AG04450 (cell line): ENCODE data around the gene RAPSN. TPM values are rescaled to one million over a fixed set of nuclear protein-coding genes. Genes with fewer than 3 reads are reported as not detected.

Source experiments
- CTCF ChIA-PET: fragments of 300-600, 350-600 bp; formaldehyde crosslinking; extraction: SDS; loops from one replicate; lab custom pipeline; 2022; ENCODE audit warnings: antibody characterized with exemption, inconsistent platforms; lab: Charles Lee
- POLR2A ChIA-PET: fragments of 350-600 bp; formaldehyde crosslinking; extraction: SDS; loops from one replicate; lab custom pipeline; 2021; ENCODE audit warnings: antibody characterized with exemption, inconsistent platforms; lab: Yijun Ruan, JAX
- DNase-seq: peaks from one replicate; pipeline ENCODE4 v3.0.0-alpha.2; 2011; ENCODE audit warnings: low read depth, low spot score
- H3K27ac ChIP-seq: one replicate; pipeline ENCODE4 v1.5.1; 2012; ENCODE audit warnings: low read depth, low read length, control low read depth
- H3K27me3 ChIP-seq: one replicate; pipeline ENCODE4 v1.6.0; 2012; ENCODE audit warnings: low read length; ENCODE audit not compliant: control insufficient read depth, insufficient read depth
- H3K4me3 ChIP-seq: 2 replicates; pipeline ENCODE4 v1.5.1; 2011; ENCODE audit warnings: mild to moderate bottlenecking, low read depth, low read length, control low read depth
- H3K9me3 ChIP-seq: 2 replicates; pipeline ENCODE4 v1.5.1; 2012; ENCODE audit warnings: low read length; ENCODE audit not compliant: control insufficient read depth, insufficient read depth
- polyA plus RNA-seq: library from polyadenylated mRNA; depleted of rRNA; stranded (reverse); fragments of >200 nt; gene quantifications from 2 replicates; pipeline ENCODE4 v1.2.3, GENCODE V29; 2011
- TF ChIP-seq, protein P1 (sequence below): IDR thresholded peaks from 2 replicates; pipeline ENCODE4 v1.5.1; 2011; ENCODE audit warnings: low read depth, low read length, control low read depth, inconsistent platforms

RAPSN gene
- polyA plus RNA-seq, 1 experiment = not detected

- DNase-seq = peak; percentile 87
- Histone ChIP-seq H3K27ac (peak within 1 kb of the TSS; percentile 89), H3K27me3 (no peaks in the 10 kb centered on the region), H3K9me3 (no peaks in the 10 kb centered on the region; the same call in 1 of the 2 replicates), H3K4me3 (peak within 1 kb of the TSS; percentile 94)
- ChIA-PET POLR2A (interaction anchor here (1.0 to 2.0 kb wide), 5 partner anchors 10 to 27 kb away, joined by 4 to 22 read pairs (median 7); partner anchors contain the start of gene SLC39A13), CTCF (interaction anchor here (0.7 to 1.7 kb wide), 3 partner anchors 14 to 127 kb away, joined by 4 to 7 read pairs (median 6); partner anchors contain the start of gene CELF1)
- TF ChIP-seq, protein P1, sequence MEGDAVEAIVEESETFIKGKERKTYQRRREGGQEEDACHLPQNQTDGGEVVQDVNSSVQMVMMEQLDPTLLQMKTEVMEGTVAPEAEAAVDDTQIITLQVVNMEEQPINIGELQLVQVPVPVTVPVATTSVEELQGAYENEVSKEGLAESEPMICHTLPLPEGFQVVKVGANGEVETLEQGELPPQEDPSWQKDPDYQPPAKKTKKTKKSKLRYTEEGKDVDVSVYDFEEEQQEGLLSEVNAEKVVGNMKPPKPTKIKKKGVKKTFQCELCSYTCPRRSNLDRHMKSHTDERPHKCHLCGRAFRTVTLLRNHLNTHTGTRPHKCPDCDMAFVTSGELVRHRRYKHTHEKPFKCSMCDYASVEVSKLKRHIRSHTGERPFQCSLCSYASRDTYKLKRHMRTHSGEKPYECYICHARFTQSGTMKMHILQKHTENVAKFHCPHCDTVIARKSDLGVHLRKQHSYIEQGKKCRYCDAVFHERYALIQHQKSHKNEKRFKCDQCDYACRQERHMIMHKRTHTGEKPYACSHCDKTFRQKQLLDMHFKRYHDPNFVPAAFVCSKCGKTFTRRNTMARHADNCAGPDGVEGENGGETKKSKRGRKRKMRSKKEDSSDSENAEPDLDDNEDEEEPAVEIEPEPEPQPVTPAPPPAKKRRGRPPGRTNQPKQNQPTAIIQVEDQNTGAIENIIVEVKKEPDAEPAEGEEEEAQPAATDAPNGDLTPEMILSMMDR = no peak
Observed at GRCh38 chr11:47426062-47426956, 22.6 kb downstream of the RAPSN start, which contains the start of gene PSMC3. TSS of gene PSMC3 (minus strand) at chr11:47426439. CDS start at chr11:47426279, 160 bp downstream.

- CTCF ChIA-PET = interaction anchor here (0.9 to 2.1 kb wide), 3 partner anchors 13 to 52 kb away, joined by 3 to 8 read pairs (median 7); no protein-coding TSS in a partner anchor
- DNase-seq = no peak
- POLR2A ChIA-PET = interaction anchor here (0.7 to 2.0 kb wide), 5 partner anchors 9 to 260 kb away, joined by 4 to 22 read pairs (median 7); partner anchors contain the start of gene SLC39A13
- no peaks in the 10 kb centered on the region for H3K27me3 ChIP-seq
- no peaks in the 10 kb centered on the region; the same call in 1 of the 2 replicates for H3K9me3 ChIP-seq
- peak overlapping the region; percentile 89 for H3K27ac ChIP-seq
- H3K4me3 ChIP-seq = peak overlapping the region; percentile 94
- TF ChIP-seq, protein P1 = no peak
Observed at GRCh38 chr11:47425611-47426010, 23.3 kb downstream of the RAPSN start.

DNA sequence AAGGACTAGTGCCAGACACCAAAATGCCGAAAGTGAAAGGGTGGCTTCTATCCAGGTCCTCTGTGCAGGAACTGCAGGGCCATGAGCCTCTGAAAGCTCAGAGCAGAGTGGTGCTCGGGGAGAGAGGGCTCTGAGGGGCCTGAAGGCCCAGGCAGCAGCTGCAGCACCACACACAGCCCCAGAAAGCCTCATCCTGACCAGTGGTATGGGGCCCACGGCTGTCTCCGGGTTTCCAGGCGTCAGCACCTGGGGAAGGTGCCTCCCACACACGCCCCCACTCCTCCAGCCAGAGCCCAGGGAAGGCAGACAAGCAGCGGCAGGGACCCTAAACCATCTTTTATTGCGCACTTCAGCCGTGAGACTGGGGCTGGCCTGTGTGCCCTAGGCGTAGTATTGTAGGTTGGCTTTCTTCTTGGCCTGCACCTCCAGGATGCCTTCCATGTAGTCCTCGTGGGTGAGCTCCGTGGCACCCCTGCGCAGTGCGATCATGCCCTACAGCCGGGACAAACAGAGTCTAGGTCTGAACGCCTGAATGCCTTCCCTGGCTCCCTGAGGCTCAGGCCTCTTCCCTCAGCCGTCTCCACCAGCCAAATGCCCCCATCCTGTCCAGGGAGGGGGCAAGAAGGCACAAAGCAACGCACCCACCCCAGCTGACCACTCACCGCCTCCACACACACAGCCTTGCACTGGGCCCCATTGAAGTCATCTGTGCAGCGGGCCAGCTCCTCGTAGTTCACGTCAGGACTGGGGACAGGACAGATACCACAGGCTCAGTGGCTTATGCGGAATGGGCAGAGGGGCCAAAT is 30.3 kb downstream of the RAPSN start:
- Histone ChIP-seq H3K27me3 (no peaks in the 10 kb centered on the region), H3K4me3 (no peak overlapping the region), H3K9me3 (no peaks in the 10 kb centered on the region), H3K27ac (peak overlapping the region; percentile 39)
- TF ChIP-seq, protein P1 = no peak
- CTCF ChIA-PET = interaction anchor here (1.1 kb wide), 1 partner anchor 36 kb away, joined by 4 read pairs; no protein-coding TSS in a partner anchor
- POLR2A ChIA-PET = interaction anchor here (0.6 to 2.9 kb wide), 2 partner anchors 10 to 137 kb away, joined by 9 to 13 read pairs; partner anchors contain the start of gene SLC39A13
- DNase-seq = no peak

- no peaks in the 10 kb centered on the region for H3K27me3 ChIP-seq
- no peak for DNase-seq
- H3K4me3 ChIP-seq = no peak overlapping the region
- peak overlapping the region; percentile 39 for H3K27ac ChIP-seq
- CTCF ChIA-PET = interaction anchor here (1.1 kb wide), 1 partner anchor 36 kb away, joined by 4 read pairs; no protein-coding TSS in a partner anchor
- TF ChIP-seq, protein P1 = no peak
- H3K9me3 ChIP-seq = no peaks in the 10 kb centered on the region; the same call in 1 of the 2 replicates
- POLR2A ChIA-PET = interaction anchor here (0.6 to 2.9 kb wide), 3 partner anchors 9 to 158 kb away, joined by 3 to 22 read pairs (median 13); partner anchors contain the start of genes PSMC3 and SLC39A13
Observed at GRCh38 chr11:47417712-47418111, 31.2 kb downstream of the RAPSN start.
